CD4-positive, alpha-beta T cell treated with Interleukin-6 at 100 ng/mL for 8 hours (primary cell): ENCODE measurements around the gene SP1.

Experiments used
- DNase-seq: peaks from one replicate; pipeline ENCODE4 v3.0.0-alpha.2; 2020; ENCODE audit warnings: mixed read lengths, low spot score

The SP1 gene

DNA sequence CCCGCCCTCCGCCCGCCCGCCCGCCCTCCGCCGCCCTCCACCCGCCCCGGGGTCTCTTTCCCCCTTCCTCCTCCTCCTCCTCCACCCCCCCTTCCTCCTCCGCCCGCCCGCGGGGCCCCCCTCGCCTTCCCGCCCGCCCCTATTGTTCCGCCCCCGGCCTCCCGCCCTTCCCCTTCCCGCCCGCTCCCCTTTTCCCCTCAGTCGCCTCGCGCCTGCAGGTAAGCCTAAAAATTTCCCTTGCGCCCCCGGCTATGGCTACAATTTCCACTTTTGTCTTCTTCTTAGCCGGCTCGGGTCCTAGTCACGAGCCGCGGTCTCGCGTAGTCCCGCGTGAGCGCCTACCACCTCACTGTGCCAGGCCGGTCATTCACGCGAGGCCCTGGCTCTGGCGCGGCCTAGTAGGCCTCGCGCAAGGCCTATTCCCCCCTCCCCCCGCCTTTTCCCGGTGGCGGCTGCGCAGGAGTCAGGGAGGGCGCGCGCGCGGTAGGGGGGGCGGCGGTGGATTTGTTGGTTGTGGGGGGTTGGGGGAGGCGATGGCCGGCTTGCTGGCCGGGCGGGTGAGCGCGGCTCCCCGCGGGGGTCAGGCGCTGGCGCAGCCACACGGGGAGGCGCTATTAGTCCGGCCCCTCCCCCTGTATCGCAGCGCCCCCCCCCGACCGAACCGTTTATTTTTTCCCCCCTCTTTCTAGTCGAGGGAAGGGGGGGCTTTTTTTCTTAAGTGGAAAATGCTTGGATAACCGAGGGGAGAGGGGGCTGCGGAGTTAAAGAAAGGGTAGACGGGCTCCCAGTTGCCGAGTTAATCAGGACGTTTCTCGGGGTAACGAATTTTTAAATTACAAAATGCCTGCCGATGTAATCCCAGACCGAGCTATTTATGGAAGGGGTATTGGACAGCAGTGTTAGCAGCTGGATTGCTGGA is 72.4 kb downstream of the SP1 start:
- DNase-seq = peak; percentile 63

DNA sequence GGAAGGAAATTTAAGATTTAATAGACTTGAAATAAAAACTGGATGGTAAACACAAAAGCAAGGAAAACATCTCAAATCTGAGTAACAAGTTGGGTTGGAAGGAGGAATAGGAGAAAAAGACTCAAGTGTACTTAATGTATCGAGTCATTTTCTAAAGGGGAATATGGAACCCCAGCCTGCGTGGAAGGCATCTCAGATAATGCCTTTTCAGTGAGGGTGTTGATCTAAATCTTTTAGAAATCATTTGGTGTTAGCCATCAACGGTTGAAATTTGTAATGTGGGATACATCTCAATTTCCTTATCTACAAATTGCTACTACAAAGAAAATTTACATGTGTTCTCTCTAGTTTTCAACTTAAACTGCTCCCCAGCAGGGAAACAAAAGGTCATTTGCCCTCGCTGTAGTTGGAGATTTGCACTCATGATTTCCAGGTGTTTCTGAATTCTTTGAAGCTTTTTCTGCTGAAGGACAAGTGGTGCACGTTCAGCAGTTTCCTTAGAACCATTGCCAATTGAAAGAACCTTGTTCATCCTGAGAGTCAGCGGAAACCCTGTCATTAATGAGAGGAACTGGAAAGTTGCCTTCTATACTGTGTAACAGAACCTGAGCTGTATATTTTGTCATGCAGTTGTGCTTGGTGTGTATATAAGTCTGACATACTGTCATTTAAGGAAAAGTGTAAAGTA is 74.1 kb downstream of the SP1 start:
- DNase-seq = no peak

DNA sequence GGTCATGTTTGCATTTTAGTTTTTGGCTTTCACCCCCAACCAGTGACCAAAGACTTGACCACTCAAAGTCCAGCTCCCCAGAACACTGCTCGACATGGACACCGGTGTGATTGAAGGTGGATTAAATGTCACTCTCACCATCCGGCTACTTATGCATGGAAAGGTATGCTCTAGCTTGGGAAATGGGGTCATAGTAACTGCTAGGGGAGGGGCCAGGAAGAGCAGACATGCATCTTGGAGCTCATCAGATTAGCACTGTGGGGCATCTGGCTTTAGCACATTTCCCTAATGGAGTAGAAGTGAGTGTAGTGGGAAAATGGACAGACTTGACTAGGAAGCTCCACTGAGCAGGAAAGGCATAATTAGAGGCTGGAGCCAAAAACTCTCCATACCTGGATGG is 74.7 kb downstream of the SP1 start:
- no peak for DNase-seq

DNA sequence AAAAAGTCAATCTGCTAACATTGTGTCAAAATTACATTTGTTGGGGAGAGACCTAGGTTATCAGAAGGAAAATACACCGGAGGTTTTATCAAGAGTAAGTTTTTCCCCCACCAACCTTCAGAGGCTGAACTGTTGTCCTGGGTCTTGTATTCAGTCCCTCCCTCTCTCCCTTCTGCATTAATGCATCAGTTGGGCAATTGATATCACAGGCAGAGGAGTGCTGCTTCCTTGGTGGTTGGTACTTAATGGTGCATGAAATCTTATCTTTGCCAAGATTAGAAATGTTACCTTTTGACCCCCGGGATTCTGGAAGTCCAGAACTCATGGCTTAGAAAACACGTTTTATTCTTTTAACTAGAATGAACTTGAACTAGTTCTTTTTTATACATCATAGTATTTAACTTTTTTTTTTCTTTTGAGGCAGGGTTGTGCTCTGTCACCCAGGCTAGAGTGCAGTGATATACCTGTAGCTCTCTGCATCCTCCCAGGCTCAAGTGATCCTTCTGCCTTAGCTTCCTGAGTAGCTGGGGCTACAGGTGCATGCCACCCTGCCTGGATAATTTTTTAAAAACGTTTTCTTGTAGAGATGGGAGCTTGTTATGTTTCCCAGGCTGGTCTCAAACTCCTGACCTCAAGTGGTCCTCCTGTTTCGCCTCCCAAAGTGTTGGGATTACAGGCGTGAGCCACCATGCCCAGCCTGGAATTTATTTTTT is 76.8 kb downstream of the SP1 start:
- DNase-seq = no peak

DNA sequence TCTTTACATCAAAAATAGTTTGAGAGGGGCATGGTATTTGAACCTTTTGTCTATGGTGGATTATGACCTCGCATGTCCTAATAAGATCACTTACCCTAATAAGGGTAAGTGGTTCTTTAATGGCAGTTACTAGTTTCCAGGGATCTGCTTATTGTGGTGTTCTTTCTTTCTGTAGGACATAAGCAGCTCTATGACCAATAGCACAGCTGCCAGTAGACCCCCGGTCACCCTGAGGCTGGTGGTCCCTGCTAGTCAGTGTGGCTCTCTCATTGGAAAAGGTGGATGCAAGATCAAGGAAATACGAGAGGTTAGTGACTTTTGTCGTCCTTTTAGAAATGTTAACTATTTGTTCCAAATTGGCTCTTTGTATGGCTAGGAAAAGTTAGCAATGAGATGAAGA is 79.1 kb downstream of the SP1 start:
- DNase-seq = no peak

DNA sequence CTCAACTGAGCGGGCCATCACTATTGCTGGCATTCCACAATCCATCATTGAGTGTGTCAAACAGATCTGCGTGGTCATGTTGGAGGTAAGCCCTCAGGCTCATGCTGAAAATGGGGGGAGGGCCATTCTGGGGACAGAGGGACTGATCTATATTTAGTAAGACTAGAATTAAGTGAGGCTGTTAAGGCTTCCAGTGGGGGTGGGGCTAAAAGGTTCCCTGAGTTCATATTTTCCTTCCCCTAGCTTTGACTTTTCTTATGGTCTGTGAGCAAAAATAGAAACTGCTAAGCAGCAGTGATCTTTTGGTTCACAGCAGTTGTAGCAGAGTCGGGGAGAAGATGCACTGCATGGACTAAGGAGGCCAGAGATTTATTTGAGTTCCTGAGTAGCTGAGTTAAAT is 81.1 kb downstream of the SP1 start:
- no peak for DNase-seq

DNA sequence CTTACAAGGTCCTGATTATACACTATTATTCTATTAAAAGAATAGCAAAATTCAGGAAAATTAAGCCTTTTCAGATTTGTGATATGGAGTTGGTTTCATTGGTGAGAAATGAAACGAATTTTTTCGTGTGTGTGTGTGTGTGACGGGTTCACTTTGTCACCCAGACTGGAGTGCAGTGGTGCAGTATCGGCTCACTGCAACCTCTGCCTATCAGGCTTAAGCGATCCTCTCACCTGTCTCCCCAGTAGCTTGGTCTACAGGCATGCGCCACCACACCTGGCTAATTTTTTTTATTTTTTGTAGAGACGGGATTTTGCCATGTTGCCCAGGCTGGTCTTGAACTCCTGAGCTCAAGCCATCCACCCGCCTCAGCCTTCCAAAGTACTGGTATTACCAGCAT is 81.6 kb downstream of the SP1 start:
- DNase-seq = no peak

DNA sequence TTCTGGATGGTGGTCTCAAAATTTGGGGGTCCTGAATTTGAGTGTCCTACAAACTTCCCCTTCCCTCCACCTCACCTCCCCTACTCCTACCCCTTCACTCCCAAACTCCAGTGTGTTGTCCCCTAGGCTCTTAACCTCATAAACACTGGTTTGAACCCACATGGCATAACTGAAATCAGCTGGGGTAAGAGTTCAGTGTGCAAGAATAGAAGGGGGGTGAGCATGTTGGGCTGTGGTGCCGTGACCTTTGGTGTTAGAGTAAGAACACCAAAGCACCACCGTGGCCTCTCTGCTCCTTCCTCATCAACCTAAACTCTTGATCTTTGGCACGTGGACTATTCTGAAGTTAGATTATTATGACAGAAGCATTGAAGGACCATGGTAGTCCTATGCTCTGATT is 83.0 kb downstream of the SP1 start:
- DNase-seq = no peak

DNA sequence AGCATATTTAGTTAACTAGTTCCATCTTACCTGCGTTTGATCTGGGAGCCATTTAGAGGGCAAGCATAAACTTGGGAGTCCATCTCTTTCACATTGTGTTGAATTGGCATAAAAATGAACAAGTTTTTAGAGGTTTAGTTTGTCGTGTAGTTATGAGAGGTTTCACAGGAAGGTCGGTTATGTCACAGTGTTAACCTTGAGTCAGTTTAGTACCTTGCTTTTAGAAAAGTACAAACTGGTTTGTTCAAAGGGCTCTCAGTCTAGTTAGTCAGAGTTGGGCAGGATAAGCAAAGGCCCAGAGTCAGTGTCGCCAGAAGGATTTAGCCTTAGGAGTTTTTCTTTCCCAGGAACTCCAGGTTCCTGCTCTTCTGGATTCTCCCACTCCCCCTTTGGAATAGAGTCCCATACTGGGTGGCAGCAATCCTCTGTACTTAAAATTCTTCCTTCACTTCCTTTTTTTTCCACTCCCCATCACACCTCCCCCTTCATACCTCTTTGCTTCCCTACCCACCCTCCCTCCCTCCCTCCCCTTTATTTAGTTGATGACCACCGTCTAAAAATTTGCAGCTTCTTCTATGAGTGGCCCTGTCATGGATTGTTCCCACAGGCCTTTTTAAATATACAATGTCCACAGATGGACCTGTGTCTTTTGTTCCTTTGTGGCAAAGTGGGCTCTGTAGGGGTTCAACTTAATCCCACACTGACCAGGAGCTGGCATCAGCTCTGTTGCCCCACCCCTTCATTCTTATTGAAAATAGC is 84.0 kb downstream of the SP1 start:
- no peak for DNase-seq

DNA sequence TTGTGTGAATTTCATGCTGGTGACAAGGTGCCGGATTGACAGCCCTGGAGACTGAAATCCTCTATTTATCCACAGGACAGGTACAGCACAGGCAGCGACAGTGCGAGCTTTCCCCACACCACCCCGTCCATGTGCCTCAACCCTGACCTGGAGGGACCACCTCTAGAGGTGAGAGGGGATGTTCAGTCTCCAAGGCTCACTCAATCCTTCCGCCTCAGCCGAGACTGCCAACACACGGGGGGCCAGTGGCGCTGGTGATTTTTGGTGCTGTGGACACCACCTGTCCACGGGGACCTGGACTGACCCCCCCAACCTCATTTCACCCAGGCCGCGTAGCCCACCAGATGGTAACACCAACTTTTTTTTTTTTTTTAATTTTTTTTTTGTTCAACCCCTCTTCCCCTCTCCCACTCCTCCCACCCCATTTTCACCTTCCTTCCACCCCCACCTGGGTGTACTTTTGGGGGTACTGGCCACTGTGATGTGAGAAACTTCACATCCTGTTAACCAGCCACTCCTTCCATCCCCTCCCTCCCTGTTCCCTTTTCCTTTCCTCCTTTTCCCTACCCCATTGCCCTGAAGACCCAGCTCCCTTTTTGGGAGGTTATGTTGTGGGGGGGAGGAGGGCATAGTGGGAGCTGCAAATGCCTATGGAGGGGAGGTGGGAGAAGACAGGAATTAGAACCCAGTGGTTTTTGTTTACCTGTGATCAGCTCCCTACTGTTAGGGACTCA is 84.9 kb downstream of the SP1 start:
- no peak for DNase-seq

DNA sequence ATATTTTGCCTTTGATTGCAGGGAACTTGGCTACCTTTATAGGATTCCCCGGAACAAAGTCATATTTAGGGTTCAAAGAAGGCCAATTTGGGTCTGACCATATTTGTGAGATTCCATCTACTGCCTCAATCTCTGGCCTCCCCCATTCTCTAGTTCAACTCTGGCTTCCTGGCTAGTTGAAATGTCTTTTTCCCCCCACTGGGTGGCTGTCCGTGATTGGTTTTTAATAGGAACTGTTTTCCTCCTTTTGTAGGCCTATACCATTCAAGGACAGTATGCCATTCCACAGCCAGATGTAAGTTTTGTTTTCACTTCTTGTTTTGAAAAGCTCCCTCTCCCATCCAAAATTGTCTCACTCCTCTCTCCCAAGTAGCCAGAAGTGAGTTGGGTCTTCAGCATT is 85.7 kb downstream of the SP1 start:
- no peak for DNase-seq
